ENCODE data around the gene POM121. TPM values are rescaled to one million over a fixed set of nuclear protein-coding genes. Genes with fewer than 3 reads are reported as not detected.
"Not testable (repeated sequence)": the region's sequence is repeated elsewhere in the genome, so short reads cannot be mapped to it uniquely, and the experiment has no call there.

The POM121 gene
- total RNA-seq, 1 donor from 2014 or later: 53.2 TPM

GRCh38 chr7:72997887-72998468 is 73.1 kb downstream of the POM121 start:
- not testable (repeated sequence) for H3K27me3 Mint-ChIP-seq; H3K27ac Mint-ChIP-seq; H3K4me3 Mint-ChIP-seq (ENCODE audit: low read depth); H3K9me3 Mint-ChIP-seq (ENCODE audit: low read depth); H3K4me1 Mint-ChIP-seq (ENCODE audit: low read depth); DNase-seq (ENCODE audit: low spot score, unreplicated experiment); H3K36me3 Mint-ChIP-seq (ENCODE audit: insufficient read depth)

Other genes starting within 250 kb of the POM121 start
- 4.2 and 5.7 TPM in 2 replicates for gene TYW1B, start 96.9 kb upstream of the POM121 start, total RNA-seq
- 2.1 and 2.4 TPM in 2 replicates for gene TRIM74, start 44.4 kb downstream of the POM121 start, total RNA-seq
- 0.22 TPM in 1 of 2 replicates, not detected in the other for gene SPDYE8, start 104.7 kb downstream of the POM121 start, total RNA-seq
- gene SPDYE11, start 132.8 kb downstream of the POM121 start, total RNA-seq: 0.22 TPM in 1 of 2 replicates, not detected in the other
- gene SPDYE9, start 160.9 kb downstream of the POM121 start, total RNA-seq: 0.22 TPM in 1 of 2 replicates, not detected in the other

Measured in progenitor cell of endocrine pancreas (in vitro differentiated cells).